ENCODE results near the gene BCL2. TPM values are rescaled to one million over a fixed set of nuclear protein-coding genes. Genes with fewer than 3 reads are reported as not detected.

The BCL2 gene
- total RNA-seq, 1 experiment from 2014 or later = 12.2 TPM

- no peak for DNase-seq (ENCODE audit: extremely low read depth, low read depth)
Observed at GRCh38 chr18:63290166-63290820, 29.3 kb downstream of the BCL2 start.

GRCh38 chr18:63288311-63288710, 31.3 kb downstream of the BCL2 start:
- DNase-seq (ENCODE audit: extremely low read depth, low read depth) = no peak

GRCh38 chr18:63287691-63288220, 31.8 kb downstream of the BCL2 start:
- DNase-seq (ENCODE audit: extremely low read depth, low read depth) = no peak

GRCh38 chr18:63286926-63287325, 32.6 kb downstream of the BCL2 start:
- no peak for DNase-seq (ENCODE audit: extremely low read depth, low read depth)

- DNase-seq (ENCODE audit: extremely low read depth, low read depth) = no peak
Observed at GRCh38 chr18:63284827-63285733, 34.5 kb downstream of the BCL2 start.

- DNase-seq (ENCODE audit: extremely low read depth, low read depth) = no peak
Observed at GRCh38 chr18:63284173-63284799, 35.3 kb downstream of the BCL2 start.

GRCh38 chr18:63283305-63284094, 36.1 kb downstream of the BCL2 start:
- DNase-seq (ENCODE audit: extremely low read depth, low read depth) = no peak

GRCh38 chr18:63282793-63283192, 36.8 kb downstream of the BCL2 start:
- no peak for DNase-seq (ENCODE audit: extremely low read depth, low read depth)

GRCh38 chr18:63273222-63273927, 46.2 kb downstream of the BCL2 start:
- DNase-seq (ENCODE audit: extremely low read depth, low read depth) = no peak

- no peak for DNase-seq (ENCODE audit: extremely low read depth, low read depth)
Observed at GRCh38 chr18:63272638-63273037, 46.9 kb downstream of the BCL2 start.

GRCh38 chr18:63271881-63272299, 47.7 kb downstream of the BCL2 start:
- no peak for DNase-seq (ENCODE audit: extremely low read depth, low read depth)

GRCh38 chr18:63271148-63271547, 48.4 kb downstream of the BCL2 start:
- DNase-seq (ENCODE audit: extremely low read depth, low read depth) = no peak

GRCh38 chr18:63267975-63268721, 51.4 kb downstream of the BCL2 start:
- no peak for DNase-seq (ENCODE audit: extremely low read depth, low read depth)

- no peak for DNase-seq (ENCODE audit: extremely low read depth, low read depth)
Observed at GRCh38 chr18:63266888-63267790, 52.4 kb downstream of the BCL2 start.

GRCh38 chr18:63265326-63265725, 54.2 kb downstream of the BCL2 start:
- no peak for DNase-seq (ENCODE audit: extremely low read depth, low read depth)

- no peak for DNase-seq (ENCODE audit: extremely low read depth, low read depth)
Observed at GRCh38 chr18:63264871-63265270, 54.7 kb downstream of the BCL2 start.

GRCh38 chr18:63263444-63263843, 56.1 kb downstream of the BCL2 start:
- DNase-seq (ENCODE audit: extremely low read depth, low read depth) = no peak

Data from NCI-H460 (cell line).